GM18951 (cell line): Measurements from ENCODE around the gene ACOT7.
"Not testable (repeated sequence)": the region's sequence is repeated elsewhere in the genome, so short reads cannot be mapped to it uniquely, and the experiment has no call there.

Source experiments
- POLR2A ChIP-seq: IDR thresholded peaks from 4 replicates; pipeline ENCODE4 v1.6.1; 2011; ENCODE audit warnings: mild to moderate bottlenecking; ENCODE audit not compliant: insufficient read length, insufficient read depth; ENCODE audit errors: extremely low read depth
- in situ Hi-C: fragments of 300-500 bp; cut with MboI; formaldehyde crosslinking; loops from one replicate; pipeline ENCODE4 v1.12.0; 2022; ENCODE audit warnings: low sequenced_read_pairs, mixed read lengths, inconsistent platforms; ENCODE audit not compliant: unreplicated experiment

The ACOT7 gene, protein sequence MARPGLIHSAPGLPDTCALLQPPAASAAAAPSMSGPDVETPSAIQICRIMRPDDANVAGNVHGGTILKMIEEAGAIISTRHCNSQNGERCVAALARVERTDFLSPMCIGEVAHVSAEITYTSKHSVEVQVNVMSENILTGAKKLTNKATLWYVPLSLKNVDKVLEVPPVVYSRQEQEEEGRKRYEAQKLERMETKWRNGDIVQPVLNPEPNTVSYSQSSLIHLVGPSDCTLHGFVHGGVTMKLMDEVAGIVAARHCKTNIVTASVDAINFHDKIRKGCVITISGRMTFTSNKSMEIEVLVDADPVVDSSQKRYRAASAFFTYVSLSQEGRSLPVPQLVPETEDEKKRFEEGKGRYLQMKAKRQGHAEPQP

DNA sequence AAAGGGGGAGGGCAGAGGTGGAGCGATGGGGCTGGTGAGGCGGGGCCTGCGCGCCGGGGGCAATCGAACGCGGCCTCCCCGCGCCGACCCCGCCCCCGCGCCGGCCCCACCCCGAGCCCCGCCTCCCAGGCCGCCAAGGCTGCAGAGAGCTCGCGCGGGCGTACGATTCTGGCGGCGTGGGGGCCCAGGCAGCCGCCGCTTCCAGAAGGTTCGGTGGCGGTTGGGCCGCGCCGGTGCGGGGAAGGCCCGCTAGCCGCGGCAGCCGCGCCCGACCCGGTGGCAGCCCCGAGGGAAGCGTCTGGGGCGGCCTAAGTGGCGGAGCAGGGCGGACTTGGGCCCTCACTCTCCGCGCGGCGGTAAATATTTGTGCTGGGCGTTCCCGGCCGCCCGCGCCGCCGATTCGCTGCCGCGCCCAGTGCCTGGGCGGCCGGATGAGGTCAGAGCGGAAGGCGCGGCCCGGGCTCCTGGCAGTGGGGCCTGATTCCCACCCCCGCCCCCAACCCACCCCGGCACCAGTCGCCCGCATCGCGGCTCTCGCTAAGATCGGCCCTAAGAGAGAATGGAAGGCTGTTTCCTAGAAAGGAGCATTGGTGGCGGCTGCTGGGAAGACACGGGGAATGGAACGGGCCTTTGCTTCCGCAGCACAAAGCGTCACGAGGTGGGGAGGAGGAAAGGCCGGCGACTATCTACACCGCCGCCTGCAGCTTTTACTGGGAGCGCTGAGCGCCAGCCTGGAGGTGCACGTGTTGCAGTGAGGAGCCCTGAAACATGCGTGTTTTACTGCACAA lies at the start of gene ACOT7:
Gene ACOT7 (minus strand): TSS at position 368 of the 788 bp plus-strand sequence. CDS start 368 bp downstream, outside the sequence.
- in situ Hi-C loops = no loop called here
- peak; percentile 61 for TF ChIP-seq POLR2A

GRCh38 chr1:6441586-6441985 lies 48.0 kb upstream of the ACOT7 start:
- in situ Hi-C loops = no loop called here
- no peak for TF ChIP-seq POLR2A

- in situ Hi-C loops = no loop called here
- TF ChIP-seq POLR2A = no peak
Observed at GRCh38 chr1:6440198-6441126, 46.9 kb upstream of the ACOT7 start.

DNA sequence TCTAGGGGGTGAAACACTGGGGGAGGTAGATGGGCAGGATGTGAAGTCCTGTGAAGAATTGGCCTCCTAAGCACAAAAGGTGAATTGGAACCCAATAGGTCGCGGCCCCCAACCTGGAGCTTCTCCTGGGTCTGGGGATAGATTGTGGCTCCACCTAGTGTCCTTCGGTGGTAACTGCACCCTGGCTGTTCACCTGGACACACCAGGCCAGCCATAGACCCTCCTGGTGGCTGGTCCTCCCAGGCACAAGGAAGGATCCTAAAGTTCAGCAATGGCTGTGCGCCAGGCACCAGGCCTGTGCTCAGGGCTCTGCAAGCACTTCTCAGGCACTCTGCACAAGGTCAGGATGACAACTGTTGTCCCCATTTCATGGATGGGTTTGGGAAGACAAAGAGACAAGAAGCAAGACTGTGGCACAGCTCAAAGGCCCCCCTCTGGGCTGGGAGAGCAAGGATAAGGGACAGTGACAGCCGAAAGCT lies 44.5 kb upstream of the ACOT7 start:
- in situ Hi-C loops = no loop called here
- no peak for TF ChIP-seq POLR2A

DNA sequence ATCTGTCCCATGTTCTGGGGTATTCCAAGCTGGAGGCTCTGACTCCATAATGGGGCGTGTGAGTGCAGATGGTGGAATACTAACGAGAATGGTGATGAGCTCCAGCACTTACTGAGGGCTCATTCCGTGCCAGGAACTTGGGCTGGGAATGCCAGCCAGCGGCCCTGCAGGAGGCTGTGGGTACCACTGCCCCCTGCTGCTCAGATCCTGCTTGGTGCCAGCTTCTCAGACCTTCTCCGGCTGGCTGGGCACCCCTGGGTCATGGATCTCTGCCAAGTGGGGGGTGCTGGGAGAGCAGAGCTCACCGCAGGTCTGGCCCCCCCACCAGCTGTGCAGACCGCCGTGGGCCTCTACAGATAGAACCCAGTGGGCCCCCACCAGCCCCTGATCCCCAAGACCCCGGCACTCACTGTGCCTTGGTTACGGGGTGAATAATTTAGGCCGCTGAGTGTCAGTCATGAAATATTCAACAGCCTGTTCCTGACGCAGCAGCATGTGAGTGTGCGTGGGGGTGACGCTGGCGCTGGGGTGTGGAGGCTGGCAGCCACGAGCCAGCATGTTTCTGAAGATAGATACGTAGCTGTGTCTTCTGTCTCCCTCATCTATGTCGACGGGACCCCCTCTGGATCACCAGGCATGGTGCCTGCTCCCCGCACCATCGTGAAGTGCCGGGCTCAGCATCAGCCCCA lies 43.6 kb upstream of the ACOT7 start:
- in situ Hi-C loops = not testable (repeated sequence)

GRCh38 chr1:6436277-6436676 lies 42.7 kb upstream of the ACOT7 start:
- in situ Hi-C loops = not testable (repeated sequence)

GRCh38 chr1:6435547-6435946 lies 42.0 kb upstream of the ACOT7 start:
- TF ChIP-seq POLR2A = no peak
- in situ Hi-C loops = no loop called here

DNA sequence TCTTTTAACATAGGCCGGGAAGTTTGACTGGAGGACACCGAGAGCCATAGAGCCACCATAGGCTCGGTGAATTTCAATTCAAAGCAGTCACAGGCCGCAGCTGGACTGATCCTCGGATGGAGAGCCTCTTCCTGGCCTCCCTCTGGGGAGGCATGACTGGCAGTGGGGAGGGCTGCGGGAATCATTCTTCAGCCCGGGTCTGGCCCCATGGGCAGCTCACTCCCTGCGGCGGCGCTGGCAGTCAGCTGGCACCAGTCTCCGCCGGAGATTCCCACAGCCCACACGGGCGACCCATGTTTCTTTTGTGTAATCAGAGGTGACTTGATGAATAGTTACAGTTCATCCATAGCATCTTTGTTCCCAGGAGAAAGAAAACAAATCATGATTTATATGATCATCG lies 41.6 kb upstream of the ACOT7 start:
- in situ Hi-C loops = no loop called here
- no peak for TF ChIP-seq POLR2A

DNA sequence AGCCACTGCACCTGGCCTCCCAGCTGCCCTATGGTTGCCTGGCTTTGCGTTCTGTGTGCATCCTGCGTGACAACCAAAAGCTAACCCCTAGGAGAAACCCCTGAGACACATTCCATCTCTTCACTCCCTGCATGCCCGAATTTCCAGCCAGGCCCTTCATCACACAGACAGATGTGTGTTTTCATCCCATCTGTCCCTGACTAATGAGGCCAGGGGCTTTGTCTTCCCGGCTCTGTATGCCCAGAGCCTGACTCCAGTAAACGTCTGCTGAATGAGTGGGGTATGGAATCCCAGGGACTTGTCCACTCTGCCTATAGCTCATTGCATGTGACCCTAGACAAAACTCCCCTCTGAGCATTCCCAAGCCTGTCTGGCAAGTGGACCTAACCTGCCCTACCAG lies 40.6 kb upstream of the ACOT7 start:
- TF ChIP-seq POLR2A = no peak
- in situ Hi-C loops = no loop called here

GRCh38 chr1:6431645-6432579 lies 38.3 kb upstream of the ACOT7 start:
- in situ Hi-C loops = not testable (repeated sequence)

DNA sequence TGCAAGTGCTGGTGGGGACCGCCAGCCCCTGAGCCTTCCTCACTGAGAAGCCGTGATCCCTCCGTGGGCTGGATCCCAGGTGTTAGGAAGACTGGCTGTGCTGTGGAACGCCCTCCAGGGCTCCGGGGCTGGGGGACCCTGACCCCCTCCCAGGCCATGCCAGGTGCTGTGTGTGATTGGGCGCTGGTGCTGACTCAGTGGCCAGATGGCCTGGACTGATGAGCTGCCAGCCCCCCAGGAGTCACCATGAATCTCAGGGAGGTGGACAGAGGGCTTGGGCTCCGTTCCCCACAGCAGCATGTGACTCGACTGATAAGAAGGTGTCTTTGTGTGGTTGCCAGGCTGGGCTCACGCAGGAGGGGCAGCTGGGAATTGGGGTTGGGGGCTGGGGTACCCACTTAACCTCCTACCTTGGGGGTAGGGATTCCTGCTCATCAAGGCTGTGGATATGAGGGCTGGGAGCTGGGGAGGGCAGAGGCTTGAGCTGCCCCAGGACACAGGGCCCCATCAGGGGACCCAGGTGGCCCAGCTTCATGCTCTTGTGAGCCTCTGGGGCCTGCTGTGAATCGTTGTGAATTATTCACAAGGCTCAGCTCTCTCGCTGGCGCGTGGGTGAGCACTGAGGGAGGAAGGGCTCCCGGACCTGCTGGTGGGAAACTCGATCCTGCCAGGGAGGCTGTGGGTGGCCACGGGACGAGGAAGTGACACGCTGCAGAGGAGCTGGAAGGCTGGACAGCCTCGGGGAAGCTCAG lies 36.3 kb upstream of the ACOT7 start:
- in situ Hi-C loops = not testable (repeated sequence)

- in situ Hi-C loops = not testable (repeated sequence)
Observed at GRCh38 chr1:6428453-6428852, 34.9 kb upstream of the ACOT7 start.
